Adipose tissue (tissue), 3 donors: Measurements from ENCODE around the gene ANXA3. TPM values are rescaled to one million over a fixed set of nuclear protein-coding genes. Genes with fewer than 3 reads are reported as not detected.

Experiments used
- H3K27ac ChIP-seq: one replicate; pipeline ENCODE4 v1.5.1; 2013; ENCODE audit warnings: low read depth, low read length
- WGBS, 3 donors: extraction: QIAGEN DNeasy Blood & Tissue Kit; methylation state at CpG; one replicate each; pipeline ENCODE4 v1.1.7; 2013; 5-methylcytosine and 5-hydroxymethylcytosine counted together
- polyA plus RNA-seq, 3 donors: library from polyadenylated mRNA; stranded (reverse); fragments of 200-250 nt; gene quantifications; one replicate each; pipeline ENCODE4 v1.2.3, GENCODE V29; 2013
- donor health status: healthy with polysubstance abuse.
- donor health status: Bipolar disorder and iron deficiency.
- donor health status: healthy.

ANXA3 gene
- polyA plus RNA-seq, 3 donors, result 27.3 to 82.6 (median 61.1) TPM

GRCh38 chr4:78627046-78627965 lies 75.7 kb downstream of the ANXA3 start:
- H3K27ac ChIP-seq, result no peak overlapping the region
- WGBS, 3 donors, result 28 to 95% (median 88%) methylated on average over 3 of the region's 3 CpGs

DNA sequence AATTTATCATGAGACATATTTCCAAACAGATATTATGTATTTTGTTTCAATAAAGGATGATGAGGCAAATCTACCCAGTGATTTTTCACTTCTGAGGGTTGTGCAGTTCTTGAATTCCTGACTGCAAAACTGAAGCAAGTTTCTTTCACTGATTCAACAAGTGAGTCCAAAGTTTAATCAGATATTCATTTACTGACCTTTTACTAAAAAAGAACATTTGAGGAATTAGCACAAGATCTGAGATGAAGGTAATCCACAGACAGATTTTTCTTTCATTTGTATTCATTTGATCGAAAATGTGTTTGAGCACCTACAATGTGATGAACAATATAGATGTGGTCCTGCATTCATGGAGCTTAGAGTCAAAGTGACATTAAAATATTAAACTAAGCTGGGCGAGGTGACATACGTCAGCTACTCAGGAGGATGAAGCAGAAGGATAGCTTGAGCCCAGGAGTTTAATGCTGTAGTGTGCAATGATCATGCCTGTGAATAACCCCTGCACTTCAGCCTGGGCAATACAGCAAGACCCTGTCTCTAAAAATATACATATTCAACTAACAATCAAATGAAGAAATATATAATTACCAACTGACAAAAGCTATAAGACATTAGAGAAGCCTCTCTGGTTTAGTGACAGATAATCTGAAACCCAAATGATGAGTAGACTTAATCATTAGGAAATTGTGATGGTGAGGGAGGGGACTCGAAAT lies 76.6 kb downstream of the ANXA3 start:
- H3K27ac ChIP-seq, result no peak overlapping the region
- 71 to 96% (median 91%) methylated on average over 4 of the region's 4 CpGs for WGBS, 3 donors

- 53 to 68% (median 65%) methylated on average over 4 of the region's 4 CpGs for WGBS, 3 donors
- no peak overlapping the region for H3K27ac ChIP-seq
These were observed 78.5 kb downstream of the ANXA3 start for GRCh38 chr4:78629991-78630541.

DNA sequence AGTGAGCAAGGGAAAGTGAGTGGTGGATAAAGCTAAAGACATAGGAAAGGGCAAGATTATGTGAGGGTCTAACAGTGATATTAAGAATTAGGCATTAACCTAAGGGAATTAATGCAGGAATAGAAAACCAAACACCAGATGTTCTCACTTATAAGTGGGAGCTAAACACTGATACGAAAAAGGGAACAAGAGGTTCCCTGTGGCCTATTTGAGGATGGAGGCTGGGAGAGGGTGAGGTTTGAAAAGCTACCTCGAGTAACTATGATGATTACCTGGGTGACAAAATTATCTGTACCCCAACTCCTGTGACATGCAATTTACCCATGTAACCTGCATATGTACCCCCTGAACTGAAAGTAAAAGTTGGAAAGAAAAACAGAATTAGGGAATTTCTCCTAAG lies 79.0 kb downstream of the ANXA3 start:
- WGBS, 3 donors, result 58 to 92% (median 70%) methylated on average over 2 of the region's 2 CpGs
- H3K27ac ChIP-seq, result no peak overlapping the region

DNA sequence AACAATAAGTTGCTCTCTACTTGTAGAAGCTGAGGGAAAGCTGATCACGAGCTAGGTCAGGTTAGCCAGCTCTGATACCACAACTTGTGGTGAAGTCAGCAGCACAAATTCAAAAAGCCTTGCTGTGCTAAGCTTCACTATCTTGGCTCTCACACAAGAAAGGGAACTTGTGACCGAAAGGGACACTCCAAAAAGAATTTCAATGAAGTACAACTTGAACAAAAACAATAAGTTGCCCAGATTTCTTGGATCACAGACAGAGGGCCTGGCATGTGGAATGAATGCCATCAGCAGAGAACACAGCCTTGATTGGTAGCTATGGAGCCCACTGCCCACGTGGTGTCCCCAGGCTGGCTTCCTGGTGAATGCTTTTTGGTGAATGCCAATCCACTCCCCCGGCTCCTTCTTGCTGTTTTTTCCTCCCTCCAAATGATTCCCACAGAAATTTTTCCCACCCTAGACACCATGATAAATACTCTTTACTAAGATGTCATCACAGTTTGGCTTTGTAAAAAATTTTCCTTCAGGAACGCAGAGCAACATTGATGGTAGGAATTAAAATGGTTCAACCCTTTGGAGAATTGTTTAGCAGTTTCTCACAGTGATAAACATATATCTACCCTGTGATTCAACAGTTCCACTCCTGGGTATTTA lies 82.6 kb downstream of the ANXA3 start:
- no peak overlapping the region for H3K27ac ChIP-seq
- 54 to 77% (median 64%) methylated on average over 5 of the region's 5 CpGs for WGBS, 3 donors

GRCh38 chr4:78638337-78639172 lies 87.0 kb downstream of the ANXA3 start:
- WGBS, 3 donors, result 73 to 82% (median 78%) methylated on average over 4 of the region's 4 CpGs

GRCh38 chr4:78640714-78641113 lies 89.1 kb downstream of the ANXA3 start:
- H3K27ac ChIP-seq, result no peak overlapping the region
- 58 to 83% (median 73%) methylated on average over 1 of the region's 1 CpG for WGBS, 3 donors

More at GRCh38 chr4:78638337-78639172, 87.0 kb downstream of the ANXA3 start:
- H3K27ac ChIP-seq, result no peak overlapping the region

DNA sequence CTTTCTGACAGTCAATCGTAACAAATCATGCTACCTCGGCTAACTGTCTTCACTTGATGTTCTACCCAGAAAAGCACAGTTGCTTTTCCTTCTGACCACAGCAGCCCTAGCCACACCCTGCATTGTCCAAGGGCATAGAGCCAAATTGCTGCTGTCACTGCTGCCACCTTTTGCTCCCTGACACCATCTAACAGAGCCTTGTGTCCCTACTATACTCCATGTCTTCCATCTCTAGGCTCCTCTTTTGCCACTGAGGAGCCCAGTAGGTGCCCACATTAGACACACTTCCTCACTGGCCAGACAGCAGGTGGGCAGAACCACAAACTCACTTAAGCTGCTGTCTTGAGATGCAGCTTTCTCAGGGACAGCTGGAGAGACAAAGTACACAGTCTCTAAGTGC lies 91.4 kb downstream of the ANXA3 start:
- no peak overlapping the region for H3K27ac ChIP-seq
- 65 to 93% (median 77%) methylated on average over 2 of the region's 2 CpGs for WGBS, 3 donors

DNA sequence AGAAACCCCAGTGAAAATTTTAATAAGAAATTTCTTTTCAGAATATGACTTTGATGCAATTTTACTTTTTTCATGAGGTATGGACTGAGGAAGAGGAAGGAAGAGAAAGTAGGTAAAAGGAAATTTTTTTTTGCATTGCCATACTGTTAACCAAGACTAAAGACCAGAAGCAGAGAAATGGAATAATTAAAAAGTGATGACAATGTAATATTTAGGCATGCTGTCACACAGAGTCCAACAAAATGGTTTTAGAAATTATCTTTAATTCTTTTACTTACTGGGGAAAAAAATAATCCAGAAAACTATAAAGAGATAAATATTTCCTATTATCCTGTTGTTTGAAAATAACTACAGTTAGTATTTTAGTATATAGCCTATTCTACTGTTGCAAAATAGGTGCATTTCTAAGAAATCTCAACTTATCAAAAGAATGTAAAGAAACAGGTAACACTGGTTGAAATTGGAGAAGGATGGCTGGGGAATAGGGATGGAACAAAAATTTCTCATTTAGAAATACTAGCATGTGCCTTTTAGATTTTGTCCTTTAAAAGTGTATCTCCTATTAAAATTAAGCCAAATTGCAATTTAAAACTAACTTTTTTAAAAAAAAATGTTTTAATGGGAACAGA lies 92.6 kb downstream of the ANXA3 start:
- no peak overlapping the region for H3K27ac ChIP-seq

- 29 to 53% (median 31%) methylated on average over 4 of the region's 4 CpGs for WGBS, 3 donors
- H3K27ac ChIP-seq, result no peak overlapping the region
These were observed 93.3 kb downstream of the ANXA3 start for GRCh38 chr4:78644744-78645330.

GRCh38 chr4:78645853-78646757 lies 94.5 kb downstream of the ANXA3 start:
- no peak overlapping the region for H3K27ac ChIP-seq
- WGBS, 3 donors, result 12 to 51% (median 17%) methylated on average over 10 of the region's 10 CpGs

GRCh38 chr4:78647272-78647671 lies 95.7 kb downstream of the ANXA3 start:
- no peak overlapping the region for H3K27ac ChIP-seq
- WGBS, 3 donors, result 92 to 98% (median 93%) methylated on average over 2 of the region's 2 CpGs

- no peak overlapping the region for H3K27ac ChIP-seq
- WGBS, 3 donors, result 80 to 85% (median 81%) methylated on average over 4 of the region's 4 CpGs
These were observed 97.2 kb downstream of the ANXA3 start for GRCh38 chr4:78648640-78649363.

GRCh38 chr4:78650106-78651024 lies 98.8 kb downstream of the ANXA3 start:
- H3K27ac ChIP-seq, result no peak overlapping the region

More at GRCh38 chr4:78650106-78651024, 98.8 kb downstream of the ANXA3 start:
- 52 to 88% (median 67%) methylated on average over 3 of the region's 3 CpGs for WGBS, 3 donors
